Endothelial cell of umbilical vein (primary cell): ENCODE data around the gene DNASE1.

Experiments
- CTCF ChIP-seq, 2 donors: IDR thresholded peaks; 1 replicate in 1 of 2; 2 replicates in 1 of 2; pipeline ENCODE4 v1.5.1; 2011; ENCODE audit warnings: low read length in 2 of 2, mild to moderate bottlenecking in 2 of 2, moderate library complexity in 2 of 2, control low read depth in 1 of 2, inconsistent platforms in 1 of 2, low read depth in 1 of 2; ENCODE audit not compliant: insufficient read depth in 1 of 2; ENCODE audit errors: extremely low read depth in 1 of 2
- EZH2 ChIP-seq: IDR thresholded peaks from 2 replicates; pipeline ENCODE4 v1.6.1; 2012; ENCODE audit warnings: borderline replicate concordance, low read depth, mild to moderate bottlenecking, moderate library complexity, low read length, inconsistent platforms; ENCODE audit not compliant: severe bottlenecking
- FOS ChIP-seq: IDR thresholded peaks from 2 replicates; pipeline ENCODE4 v1.6.1; 2011; ENCODE audit warnings: mild to moderate bottlenecking, low read length, moderate library complexity, borderline replicate concordance; ENCODE audit not compliant: insufficient read depth
- GATA2 ChIP-seq: IDR thresholded peaks from 2 replicates; pipeline ENCODE4 v1.7.0; 2011; ENCODE audit warnings: low read depth, mild to moderate bottlenecking, moderate library complexity, mixed read lengths, low read length; ENCODE audit not compliant: insufficient read length, insufficient read depth
- JUN ChIP-seq: IDR thresholded peaks from 2 replicates; pipeline ENCODE4 v1.6.1; 2011; ENCODE audit warnings: borderline replicate concordance, low read depth; ENCODE audit not compliant: insufficient read length, insufficient read depth
- MAX ChIP-seq: IDR thresholded peaks from 2 replicates; pipeline ENCODE4 v1.6.1; 2011; ENCODE audit not compliant: insufficient read depth, insufficient read length
- MYC ChIP-seq: IDR thresholded peaks from one replicate; pipeline ENCODE4 v1.6.1; 2011; ENCODE audit warnings: mild to moderate bottlenecking, low read depth, low read length
- POLR2A ChIP-seq: IDR thresholded peaks from 2 replicates; pipeline ENCODE4 v1.6.1; 2012; ENCODE audit warnings: low read depth, mild to moderate bottlenecking, control low read depth, low read length
- POLR2AphosphoS5 ChIP-seq: IDR thresholded peaks from 2 replicates; pipeline ENCODE4 v1.6.1; 2012; ENCODE audit warnings: low read depth, mild to moderate bottlenecking, control low read depth, low read length, moderate library complexity; ENCODE audit not compliant: insufficient read depth

GRCh38 chr16:3646348-3646920 is 8.1 kb upstream of the DNASE1 start:
- TF ChIP-seq POLR2AphosphoS5: no peak
- no peak for TF ChIP-seq MYC
- no peak for TF ChIP-seq CTCF (IDR thresholded peaks at IDR 0.05; ENCODE audit: extremely low read depth in 1 of 2, insufficient read depth in 1 of 2, low read depth in 1 of 2, low read length in 2 of 2)
- TF ChIP-seq EZH2: no peak
- no peak for TF ChIP-seq JUN
- no peak for TF ChIP-seq MAX
- TF ChIP-seq POLR2A: no peak
- no peak for TF ChIP-seq GATA2
- TF ChIP-seq FOS: peak; percentile 25
